WTC11 (cell line): ENCODE results near the gene LDLRAD4.

Experiments
- CTCF ChIP-seq: fragments of 200-600 bp; IDR thresholded peaks from 2 replicates; pipeline ENCODE4 v1.8.0; 2022; ENCODE audit warnings: antibody characterized with exemption
- ERG ChIP-seq: fragments of 250-450 bp; sonication (Bioruptor Pico); IDR thresholded peaks from 2 replicates; pipeline ENCODE4 v1.8.0; 2021; ENCODE audit warnings: mild to moderate bottlenecking
- MYBL2 ChIP-seq: sonication (generic); formaldehyde crosslinking; IDR thresholded peaks from 2 replicates; pipeline ENCODE4 v1.8.1; 2023; ENCODE audit warnings: mild to moderate bottlenecking, moderate library complexity, missing genetic modification reagents
- PRDM15 ChIP-seq: sonication (generic); formaldehyde crosslinking; IDR thresholded peaks from 2 replicates; pipeline ENCODE4 v1.8.0; 2022; ENCODE audit warnings: missing genetic modification reagents
- ZNF138 ChIP-seq: sonication (generic); formaldehyde crosslinking; conservative IDR thresholded peaks from 2 replicates; pipeline ENCODE4 v1.8.1; 2022; ENCODE audit warnings: mild to moderate bottlenecking, moderate library complexity, missing genetic modification reagents

- no peak for TF ChIP-seq ERG (CRISPR knock-in tag)
- no peak for TF ChIP-seq CTCF
- no peak for TF ChIP-seq ZNF138
- TF ChIP-seq PRDM15 (CRISPR knock-in tag): no peak
- no peak for TF ChIP-seq MYBL2 (CRISPR knock-in tag)
These were observed 302.2 kb downstream of the LDLRAD4 start for GRCh38 chr18:13520741-13521140.
